Erythroblast (primary cell): Measurements from ENCODE around the gene KRTAP10-3.

Source experiments
- GATA1 ChIP-seq: IDR thresholded peaks from 2 replicates; pipeline ENCODE4 v1.6.1; 2011; ENCODE audit warnings: low read depth, mild to moderate bottlenecking, control low read depth, low read length, moderate library complexity
- POLR2A ChIP-seq: IDR thresholded peaks from 2 replicates; pipeline ENCODE4 v1.6.1; 2011; ENCODE audit warnings: mild to moderate bottlenecking, low read length

GRCh38 chr21:44539991-44540666 is 18.5 kb downstream of the KRTAP10-3 start, which contains the start of gene KRTAP10-1:
- no peak for TF ChIP-seq POLR2A
- TF ChIP-seq GATA1: no peak
